ENCODE data around the gene UACA. TPM values are rescaled to one million over a fixed set of nuclear protein-coding genes. Genes with fewer than 3 reads are reported as not detected.

The UACA gene
- polyA plus RNA-seq, 12 donors, result 115 to 219 (median 154) TPM; not detected in 1

DNA sequence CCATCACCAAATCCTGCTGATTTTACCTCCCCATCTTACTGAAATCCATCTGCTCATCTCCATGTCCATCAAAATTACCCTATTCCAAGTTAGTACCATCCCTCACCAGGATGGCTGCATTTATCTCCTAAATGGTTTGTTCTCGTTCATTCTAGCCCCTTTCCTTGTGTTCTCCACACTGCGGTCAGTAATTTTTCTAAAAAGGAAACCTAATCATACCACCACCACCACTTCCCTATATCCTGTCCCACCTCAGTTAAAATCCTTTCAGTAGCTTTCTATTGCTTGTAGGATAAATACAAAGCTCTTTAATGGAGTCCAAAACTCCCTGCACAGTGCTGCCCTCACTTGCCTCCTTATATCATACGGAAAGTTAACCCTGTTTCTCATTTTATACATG lies 51.1 kb downstream of the UACA start:
- DNase-seq, result no peak

DNA sequence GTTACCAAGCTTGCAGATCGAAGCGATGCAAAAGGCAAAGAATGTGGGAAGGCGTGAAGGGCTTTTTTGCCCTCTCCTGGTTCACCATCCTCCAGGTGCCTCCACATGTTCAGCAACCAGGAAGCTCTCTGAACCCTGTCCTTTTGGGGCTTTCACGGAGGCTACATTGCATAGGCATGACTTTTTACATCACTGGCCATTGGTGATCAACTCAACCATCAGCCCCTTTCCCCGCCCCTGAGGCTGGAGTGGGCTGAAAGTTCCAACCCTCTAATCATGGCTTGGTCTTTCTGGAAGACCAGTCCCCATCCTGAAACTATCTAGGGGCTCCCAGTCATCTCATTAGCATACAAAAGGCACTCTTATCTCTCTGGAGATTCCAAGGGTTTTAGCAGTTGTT lies 52.6 kb downstream of the UACA start:
- DNase-seq, result no peak

DNA sequence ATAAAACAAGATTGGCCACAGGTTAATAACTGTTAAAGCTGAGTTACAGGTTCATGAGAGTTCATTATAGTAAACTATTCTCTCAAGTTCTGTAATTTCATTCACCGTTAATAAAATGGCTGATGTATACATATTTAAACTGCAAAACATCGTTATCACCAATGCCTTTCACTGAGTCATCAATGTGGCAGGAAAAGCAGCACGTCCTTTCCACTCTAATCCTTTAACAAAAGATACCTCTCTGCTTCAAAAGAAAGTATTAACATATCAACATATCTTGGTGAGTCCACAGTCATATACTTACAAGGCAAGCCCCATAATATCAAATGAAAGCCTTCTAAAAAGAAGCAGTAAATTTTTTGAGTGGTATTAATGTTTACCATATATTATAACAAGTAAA lies 54.5 kb downstream of the UACA start:
- no peak for DNase-seq

DNA sequence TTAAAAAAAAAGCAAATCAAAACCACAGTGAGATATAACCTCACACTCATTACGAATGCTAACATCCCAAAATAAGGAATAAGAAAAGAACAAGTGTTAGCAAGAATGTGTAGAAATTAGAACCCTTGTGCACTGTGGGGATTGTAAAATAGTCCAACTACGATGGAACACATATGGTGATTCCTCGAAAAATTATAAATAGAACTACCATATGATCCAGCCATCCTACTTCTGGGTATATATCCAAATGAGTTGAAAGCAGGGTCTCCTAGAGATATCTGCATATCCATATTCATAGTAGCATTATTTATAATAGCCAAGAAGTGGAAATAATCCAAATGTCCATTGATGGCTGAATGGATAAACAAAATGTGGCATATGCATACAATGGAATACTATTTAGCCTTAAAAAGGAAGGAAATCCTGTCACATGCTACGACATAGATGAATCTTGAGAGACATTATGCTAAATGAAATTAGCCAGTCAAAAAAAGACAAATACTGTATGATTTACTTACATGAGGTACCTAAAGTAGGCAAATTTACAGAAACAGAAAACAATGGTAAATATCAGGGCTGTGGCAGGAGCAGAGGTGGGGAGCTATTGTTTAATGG lies 55.6 kb downstream of the UACA start:
- no peak for DNase-seq

DNA sequence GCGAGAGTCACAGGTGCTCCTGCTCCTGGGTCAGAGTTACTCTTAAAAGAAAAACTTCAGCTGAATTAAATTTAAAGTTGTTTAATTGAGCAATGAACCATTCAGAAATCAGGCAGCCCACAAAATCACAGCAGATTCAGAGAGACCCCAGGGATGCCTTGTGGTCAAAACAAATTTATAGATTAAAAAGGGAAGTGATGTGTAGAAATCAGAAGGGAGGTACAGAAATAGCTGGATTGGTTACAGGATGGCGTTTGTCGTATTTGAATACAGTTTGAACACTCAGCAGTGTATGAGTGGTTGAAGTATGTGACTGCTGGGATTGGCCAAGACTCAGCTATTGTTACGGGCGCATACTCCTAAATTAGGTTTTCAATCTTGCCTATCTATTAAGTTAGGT lies 58.6 kb downstream of the UACA start:
- DNase-seq, result no peak

DNA sequence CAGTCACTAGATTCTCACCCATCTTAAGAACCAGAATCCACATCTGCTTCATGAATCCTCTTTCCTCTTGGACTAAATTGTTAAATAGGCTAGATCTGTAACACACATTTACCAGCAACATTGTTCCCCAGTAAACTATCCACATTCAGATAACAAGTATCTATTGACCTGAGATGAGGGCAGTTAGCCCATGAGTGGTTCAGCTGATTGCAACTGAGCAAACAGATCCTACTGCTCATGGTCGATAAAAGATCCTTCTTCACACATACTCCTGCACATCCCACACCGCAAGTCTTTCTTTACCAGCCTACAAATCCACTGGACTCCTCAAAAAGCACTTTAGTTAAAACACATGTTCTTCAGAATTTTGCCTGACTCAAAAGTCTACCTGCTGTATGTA lies 59.2 kb downstream of the UACA start:
- no peak for DNase-seq

DNA sequence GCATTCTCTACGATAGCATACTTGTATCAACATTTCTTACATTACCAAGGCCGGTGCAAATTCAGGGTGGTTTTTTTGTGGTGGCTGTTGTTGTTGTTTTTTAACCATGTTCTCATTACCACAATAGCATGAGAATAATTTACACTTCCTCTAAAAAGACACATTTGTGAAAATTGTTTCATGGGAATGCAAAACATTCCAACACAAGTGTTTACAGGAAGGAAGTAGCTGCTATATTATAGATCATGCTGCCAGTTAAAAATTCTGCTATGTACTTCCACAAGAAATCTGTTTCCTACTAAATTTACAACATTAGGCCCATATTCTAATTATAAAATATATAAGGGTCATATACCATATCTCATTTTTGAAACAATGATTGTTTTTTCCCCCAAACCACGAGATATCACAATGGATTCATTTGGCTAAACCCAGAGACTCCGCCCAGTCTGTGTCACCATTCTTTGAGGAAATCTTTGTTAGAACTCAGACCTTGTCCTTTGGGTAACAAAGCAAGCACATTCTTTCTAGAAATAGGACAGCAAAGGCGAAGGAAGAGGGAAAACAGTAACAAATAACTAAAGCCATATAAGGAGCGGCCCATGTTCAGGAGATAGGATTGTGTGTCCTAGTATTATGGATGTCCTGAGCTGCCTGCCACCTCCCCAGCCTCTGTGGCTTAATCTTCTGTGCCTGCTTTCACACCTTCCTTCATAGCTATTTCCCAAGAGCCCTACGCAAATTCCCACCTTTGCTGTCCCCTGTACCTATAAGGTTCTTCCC lies 60.1 kb downstream of the UACA start:
- DNase-seq, result no peak

DNA sequence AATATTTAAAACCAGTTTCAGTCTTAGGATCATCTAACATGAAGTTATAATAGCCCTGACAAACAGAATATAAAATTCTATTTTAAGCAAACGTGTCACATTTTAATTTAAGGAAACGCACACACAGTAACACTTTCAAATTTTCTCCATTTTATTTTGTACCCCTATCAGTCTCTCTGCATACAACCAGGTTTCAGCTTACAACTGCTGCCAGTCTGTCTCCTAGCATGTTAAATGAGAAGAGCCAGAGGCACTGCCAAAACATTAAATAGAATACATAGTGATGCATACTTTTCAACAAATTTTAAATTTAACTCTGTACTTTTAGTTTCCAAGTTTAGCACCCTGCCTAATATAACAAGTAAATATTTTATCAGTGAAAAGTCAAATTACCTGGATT lies 60.8 kb downstream of the UACA start:
- no peak for DNase-seq

DNA sequence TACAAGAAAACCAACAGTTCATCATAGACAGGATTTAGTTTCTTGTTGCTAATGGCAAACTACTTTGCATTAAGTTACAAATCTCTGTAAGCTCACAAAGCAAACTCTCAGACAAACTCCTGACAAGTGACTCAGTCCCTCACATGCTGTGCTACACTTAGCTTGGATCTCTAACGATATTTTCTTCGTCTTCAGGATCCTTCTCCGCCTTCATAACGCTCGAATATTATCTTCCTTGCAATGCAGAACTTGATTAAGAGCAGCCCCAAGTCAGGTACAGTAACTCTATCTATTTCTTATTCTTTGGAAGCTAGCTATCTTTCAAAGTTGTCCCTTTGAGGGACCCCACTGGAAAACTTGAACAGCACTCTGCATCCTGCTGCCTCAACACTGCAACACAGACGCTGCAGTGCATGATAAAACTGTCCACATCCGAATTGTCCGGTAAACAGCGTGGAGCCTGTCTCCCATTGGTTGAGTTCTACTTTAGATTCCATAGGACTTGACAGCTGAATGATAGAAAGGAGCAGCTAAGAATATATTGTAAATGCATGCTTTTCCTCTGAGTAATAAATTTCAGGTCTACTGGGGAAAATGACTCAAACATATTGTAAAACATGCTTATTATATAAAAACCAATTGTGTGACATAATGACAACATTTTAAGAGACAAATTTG lies 61.3 kb downstream of the UACA start:
- peak; percentile 70 for DNase-seq

DNA sequence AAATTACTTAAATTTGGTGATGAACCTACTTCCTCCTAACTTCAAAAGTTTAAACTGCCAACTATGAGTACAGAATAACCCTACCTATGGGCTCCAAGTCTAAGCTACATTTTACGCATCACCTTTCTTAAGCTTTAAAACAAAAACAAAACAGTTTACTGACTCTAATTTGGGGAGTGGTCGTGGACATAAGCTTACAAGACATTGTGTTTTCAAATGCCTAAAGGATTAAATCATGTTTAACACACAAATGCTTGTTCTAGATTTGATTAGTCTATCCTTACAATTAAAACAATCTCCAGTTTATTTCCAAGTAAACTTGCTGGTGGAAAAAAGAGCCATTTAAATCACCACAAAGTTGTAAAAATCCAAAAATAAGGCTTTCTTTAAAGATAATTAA lies 62.2 kb downstream of the UACA start:
- no peak for DNase-seq

DNA sequence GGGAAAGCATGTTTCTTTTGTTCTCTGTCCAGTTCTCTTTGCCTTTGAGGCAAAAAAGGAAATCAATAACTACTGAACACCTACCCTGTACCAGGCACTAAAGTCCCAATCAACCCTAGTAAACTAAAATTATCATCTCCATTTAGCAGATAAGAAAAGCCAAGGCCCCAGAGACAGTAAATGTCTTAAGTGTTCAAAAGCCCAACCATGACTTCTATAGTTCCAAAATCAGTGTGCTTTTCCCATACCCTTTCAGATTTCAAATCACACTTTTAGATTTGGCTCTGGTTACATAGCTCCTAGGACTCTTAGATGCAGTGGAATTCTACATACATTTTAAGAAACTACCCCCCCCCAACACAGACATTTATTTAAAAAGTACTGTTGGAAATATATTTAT lies 63.5 kb downstream of the UACA start:
- DNase-seq, result peak; percentile 25

DNA sequence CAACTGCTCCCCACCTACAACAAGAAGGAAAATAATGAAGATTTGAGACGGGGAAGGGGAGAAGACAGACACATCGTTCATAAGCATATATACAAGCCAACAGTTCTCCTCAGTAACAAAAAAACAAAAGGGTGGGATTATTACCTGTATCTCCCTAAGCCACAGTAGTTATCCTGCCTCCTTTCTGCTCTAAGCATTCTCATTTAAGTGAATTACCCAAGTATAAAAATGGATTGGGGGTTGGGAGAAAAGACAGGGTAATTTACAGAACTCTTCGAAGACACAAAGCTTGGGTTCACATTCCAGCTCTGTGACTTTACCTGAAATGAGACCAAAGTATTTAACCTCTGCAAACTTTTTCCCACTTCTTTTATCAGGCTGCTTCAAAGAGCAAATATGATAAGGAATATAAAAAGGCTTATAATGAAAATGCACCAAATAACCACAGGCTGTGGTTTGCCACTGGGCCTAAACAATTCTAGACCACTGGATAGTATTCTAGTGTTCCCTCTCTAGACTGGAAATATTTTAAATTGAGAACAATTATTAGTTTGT lies 64.4 kb downstream of the UACA start:
- DNase-seq, result no peak

DNA sequence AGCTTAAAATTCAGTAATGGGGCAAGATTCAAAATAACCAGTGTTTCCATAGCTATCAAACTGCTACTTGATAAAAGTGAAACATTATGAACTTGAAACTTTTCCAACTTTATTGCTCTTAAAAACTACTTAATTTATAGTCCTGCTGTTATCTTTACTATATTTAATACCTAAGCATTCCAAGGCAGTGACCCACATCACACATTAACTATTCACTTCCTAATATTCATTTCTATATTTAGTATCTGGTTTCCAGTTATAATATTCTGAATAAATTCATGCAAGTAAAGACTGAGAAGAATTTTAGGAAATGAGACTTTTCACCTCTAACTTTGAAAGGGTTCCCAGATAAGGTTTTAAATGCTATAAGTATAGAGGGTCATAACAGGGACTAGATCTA lies 64.9 kb downstream of the UACA start:
- DNase-seq, result no peak

DNA sequence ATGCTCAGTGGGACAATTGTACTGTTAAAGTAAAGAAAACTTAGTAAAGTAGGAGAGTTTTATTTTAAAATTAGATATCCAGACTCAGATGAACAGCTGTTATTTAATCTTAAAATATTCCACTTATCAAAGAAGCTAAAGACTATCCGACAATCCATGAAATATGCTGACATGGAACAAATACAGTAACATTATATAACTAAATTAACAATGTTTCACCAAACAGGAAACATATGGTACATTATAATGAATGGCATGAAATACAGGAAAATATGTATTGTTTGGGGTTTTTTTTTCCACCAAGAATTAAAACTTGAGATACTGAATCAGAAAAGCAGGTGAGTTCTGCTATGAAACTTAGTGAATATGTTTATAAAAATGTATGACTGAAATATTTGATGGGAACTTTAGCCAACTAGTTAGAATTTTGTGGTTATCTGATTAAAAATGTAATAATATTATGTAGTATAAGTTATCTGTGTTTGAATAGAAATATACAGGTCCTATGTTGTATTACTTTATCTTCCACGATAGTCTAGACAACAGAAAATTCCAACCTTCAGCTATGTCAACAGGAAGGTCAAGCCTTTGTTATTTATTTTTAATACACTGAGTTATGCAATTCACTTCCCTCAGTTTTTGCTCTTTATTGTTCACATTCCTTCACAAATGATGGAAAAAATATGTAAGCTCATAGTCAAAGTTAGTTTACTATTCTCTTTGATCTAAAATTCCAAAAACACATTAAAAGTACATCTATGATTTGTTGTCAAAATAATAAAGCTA lies 72.7 kb downstream of the UACA start:
- DNase-seq, result no peak

DNA sequence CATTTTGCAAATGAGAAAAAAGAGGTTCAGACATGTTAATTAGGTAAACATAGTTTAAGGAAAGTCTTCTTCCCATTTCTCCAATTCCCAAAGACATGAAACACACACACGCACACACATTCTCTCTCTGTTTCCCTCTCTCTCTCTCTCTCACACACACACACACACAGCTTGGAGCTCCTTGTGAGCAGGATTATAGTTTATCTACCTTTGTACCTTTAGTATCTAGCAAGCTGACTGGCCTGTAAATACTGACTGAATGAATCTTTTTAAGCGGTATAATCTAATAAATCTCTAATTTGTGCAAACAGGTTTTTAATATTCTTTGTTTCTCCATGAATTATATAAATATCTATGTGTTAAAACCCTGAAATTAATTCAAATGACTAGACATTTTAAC lies 73.3 kb downstream of the UACA start:
- no peak for DNase-seq

DNA sequence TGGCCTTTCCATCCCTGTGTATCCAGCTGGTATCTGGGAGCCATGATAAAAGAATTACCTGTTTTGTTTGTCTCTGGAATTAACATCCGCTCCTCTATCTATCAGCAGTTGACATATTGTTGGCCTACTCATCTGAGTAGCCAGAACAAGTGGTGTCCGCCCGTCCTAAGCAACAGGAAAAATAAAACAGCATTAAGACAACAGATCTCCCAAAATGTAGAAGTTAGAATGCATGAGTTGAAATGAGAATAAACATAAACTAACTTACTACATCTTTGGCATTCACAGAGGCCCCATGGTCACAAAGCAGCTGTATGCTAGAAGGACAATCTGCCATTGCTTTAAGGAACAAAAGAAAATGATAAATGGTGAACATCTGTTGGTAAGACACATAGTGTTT lies 75.9 kb downstream of the UACA start:
- peak; percentile 41 for DNase-seq

DNA sequence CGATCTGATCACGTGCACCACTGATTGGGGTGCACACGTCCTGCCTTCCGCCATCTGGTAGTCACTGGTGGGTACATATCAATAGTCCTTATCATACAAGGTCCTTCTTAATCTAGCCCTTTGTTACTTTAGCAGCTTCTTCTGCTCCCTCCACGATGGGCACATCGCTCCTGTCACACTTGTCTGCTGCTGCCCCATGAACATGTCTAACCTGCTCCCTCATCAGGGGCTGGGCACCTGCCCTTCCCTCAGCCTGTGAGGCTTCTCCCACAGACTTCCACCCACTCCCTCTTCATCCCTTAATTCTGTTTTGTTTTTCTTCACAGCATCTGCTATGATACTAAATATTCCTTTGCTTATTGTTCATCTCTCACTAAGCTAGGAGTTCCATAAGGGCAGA lies 82.5 kb downstream of the UACA start:
- DNase-seq, result no peak

DNA sequence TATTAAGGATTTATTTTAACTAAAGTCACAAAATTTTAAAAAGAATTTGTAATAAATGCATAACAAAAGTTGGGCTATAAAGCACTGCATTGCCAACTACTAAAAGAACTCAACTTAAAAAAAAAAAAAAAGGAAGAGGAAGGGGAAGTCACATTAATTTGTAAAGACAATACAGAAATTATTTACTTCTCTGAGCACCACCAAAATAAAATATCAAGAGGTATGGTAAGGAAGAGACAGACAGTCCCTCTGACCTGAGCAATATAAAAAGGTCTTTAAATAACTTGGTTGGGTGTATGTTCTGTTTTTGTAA lies 83.5 kb downstream of the UACA start:
- no peak for DNase-seq

DNA sequence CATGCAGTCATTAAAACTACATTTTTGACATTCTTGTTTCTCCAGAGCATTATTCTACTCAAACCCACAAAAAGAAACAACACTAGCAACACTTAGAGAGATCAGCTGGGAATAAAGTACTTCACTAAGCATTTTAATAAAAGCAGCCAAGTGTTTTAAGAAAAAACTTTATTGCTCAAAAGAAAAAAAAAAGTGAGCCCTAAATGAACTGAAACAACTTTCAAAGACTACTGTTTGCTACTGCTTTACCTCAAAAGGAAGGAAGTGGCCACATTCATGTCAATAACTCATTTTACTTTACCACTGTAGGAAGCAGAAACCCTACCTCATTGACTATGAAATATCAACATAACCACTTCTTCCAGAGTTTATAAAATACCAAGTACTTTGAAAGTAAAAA lies 91.3 kb downstream of the UACA start:
- DNase-seq, result no peak

DNA sequence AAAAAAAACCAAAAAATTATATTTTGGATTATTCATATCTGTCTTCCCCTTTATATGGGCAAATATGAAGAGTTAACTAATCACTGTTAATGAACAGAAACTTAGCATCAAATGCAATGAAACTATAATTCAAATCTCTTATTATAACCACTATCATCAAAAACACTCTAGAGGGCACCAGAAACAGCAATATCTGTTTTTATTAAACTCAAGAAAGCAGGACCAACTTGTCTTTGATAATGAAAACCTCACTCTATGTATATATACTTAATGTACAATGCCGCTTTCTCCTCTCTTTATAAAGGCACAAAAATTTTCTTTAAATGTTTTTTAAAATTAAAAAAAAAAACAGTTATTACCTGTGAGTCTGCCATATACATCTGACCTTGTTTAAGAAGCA lies 92.7 kb downstream of the UACA start:
- no peak for DNase-seq

DNA sequence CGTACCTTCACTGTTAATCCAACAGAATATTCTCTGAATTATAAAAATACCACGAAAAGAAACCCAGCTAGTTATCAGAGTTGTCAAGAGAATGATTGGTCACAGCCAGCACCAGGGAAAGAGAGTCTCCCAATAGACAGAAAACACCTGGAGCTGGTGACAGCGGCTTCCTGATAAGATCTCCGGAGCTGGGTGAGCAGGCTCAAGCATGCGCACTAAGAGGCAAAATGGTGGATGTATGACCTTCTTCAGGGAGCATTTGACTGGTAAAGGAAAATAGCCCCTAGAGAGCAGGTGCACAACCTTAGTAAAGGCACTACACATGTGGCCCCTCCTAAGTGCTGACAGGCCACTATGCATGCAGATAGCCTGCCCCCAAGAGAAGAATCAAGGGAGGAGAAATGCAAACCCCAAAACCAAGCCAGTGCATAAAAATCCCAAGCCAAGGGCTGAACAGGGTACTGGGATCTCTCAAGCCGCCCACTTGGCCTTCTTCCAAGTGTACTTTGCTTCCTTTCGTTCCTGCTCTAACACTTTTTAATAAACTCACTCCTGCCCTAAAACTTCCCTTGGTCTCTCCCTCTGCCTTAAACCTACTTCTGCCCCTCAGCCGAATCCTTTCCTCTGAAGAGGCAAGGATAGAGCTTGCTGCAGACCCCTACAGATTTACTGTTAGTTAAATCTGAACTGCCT lies 93.2 kb downstream of the UACA start:
- no peak for DNase-seq

All from muscle of arm (tissue), 12 donors.